PC-3 (cell line): ENCODE measurements around the gene THRA. TPM values are rescaled to one million over a fixed set of nuclear protein-coding genes. Genes with fewer than 3 reads are reported as not detected.
A peak's percentile ranks its signal among the peaks of the same experiment; 100 is the strongest.

Experiments
- ATAC-seq: fragments of 200-7000 bp; cut with Tn5 transposase; 2 replicates; pipeline ENCODE4 v1.9.1; 2020; ENCODE audit warnings: mild to moderate bottlenecking, moderate library complexity
- BruUV-seq: library from RNA; stranded (reverse); fragments of 400-500 nt; replicated peaks from 2 replicates; lab custom pipeline; 2021; lab: Mats Ljungman, UMichigan
- CTCF ChIA-PET: fragments of 300-600 bp; sonication (Branson Sonifier 250); formaldehyde crosslinking; loops from one replicate; lab custom pipeline; 2022; ENCODE audit warnings: antibody characterized with exemption; lab: Charles Lee
- POLR2A ChIA-PET: fragments of 300-600 bp; sonication (Branson Sonifier 250); formaldehyde crosslinking; loops from one replicate; lab custom pipeline; 2022; ENCODE audit warnings: antibody characterized with exemption; ENCODE audit not compliant: unreplicated experiment; lab: Charles Lee
- DNase-seq: peaks from one replicate; pipeline ENCODE4 v3.0.0-alpha.2; 2015
- H2AFZ ChIP-seq: fragments of 300-600 bp; sonication (generic); 2 replicates; pipeline ENCODE4 v1.6.0; 2016; ENCODE audit warnings: antibody characterized with exemption, low read length
- H3F3A ChIP-seq: fragments of 300-600 bp; sonication (generic); one replicate; pipeline ENCODE4 v1.6.0; 2017; ENCODE audit warnings: antibody characterized with exemption, low read length, control low read depth, mild to moderate bottlenecking; ENCODE audit not compliant: unreplicated experiment
- H3K27ac ChIP-seq: fragments of 300-600 bp; sonication (generic); 2 replicates; pipeline ENCODE4 v1.5.1; 2016; ENCODE audit warnings: mild to moderate bottlenecking, low read length
- H3K27me3 ChIP-seq: fragments of 300-600 bp; sonication (generic); 2 replicates; pipeline ENCODE4 v1.6.1; 2016; ENCODE audit warnings: low read length, mixed read lengths
- H3K36me3 ChIP-seq: fragments of 300-600 bp; sonication (generic); 2 replicates; pipeline ENCODE4 v1.6.1; 2016; ENCODE audit warnings: low read depth, mixed run types, low read length, mixed read lengths
- H3K4me1 ChIP-seq: fragments of 300-600 bp; sonication (generic); 2 replicates; pipeline ENCODE4 v1.5.1; 2016; ENCODE audit warnings: low read length; ENCODE audit not compliant: insufficient read depth
- H3K4me2 ChIP-seq: fragments of 300-600 bp; sonication (generic); 2 replicates; pipeline ENCODE4 v1.6.0; 2016; ENCODE audit warnings: low read length
- H3K4me3 ChIP-seq: fragments of 300-600 bp; sonication (generic); 2 replicates; pipeline ENCODE4 v1.5.1; 2016; ENCODE audit warnings: mild to moderate bottlenecking, low read length, mixed read lengths
- H3K79me2 ChIP-seq: fragments of 300-600 bp; sonication (generic); 2 replicates; pipeline ENCODE4 v1.6.1; 2017; ENCODE audit warnings: low read length, mixed read lengths
- H3K9ac ChIP-seq: fragments of 300-600 bp; sonication (generic); 2 replicates; pipeline ENCODE4 v1.6.0; 2016; ENCODE audit warnings: mild to moderate bottlenecking, low read length
- H3K9me2 ChIP-seq: fragments of 300-600 bp; sonication (generic); replicated peaks from 2 replicates; pipeline ENCODE4 v1.6.1; 2016; ENCODE audit warnings: mixed run types, low read length, mixed read lengths
- H3K9me3 ChIP-seq: fragments of 300-600 bp; sonication (generic); 2 replicates; pipeline ENCODE4 v1.6.1; 2016; ENCODE audit warnings: low read length, mixed read lengths
- H4K20me1 ChIP-seq: fragments of 300-600 bp; sonication (generic); 2 replicates; pipeline ENCODE4 v1.6.1; 2016; ENCODE audit warnings: low read length, mixed read lengths
- CTCF ChIP-seq: fragments of 300-600 bp; sonication (generic); conservative IDR thresholded peaks from 2 replicates; pipeline ENCODE4 v1.5.1; 2017; ENCODE audit warnings: antibody characterized with exemption, low read depth, mild to moderate bottlenecking, low read length
- EZH2 ChIP-seq: fragments of 300-600 bp; sonication (generic); IDR thresholded peaks from one replicate; pipeline ENCODE4 v1.6.1; 2017; ENCODE audit warnings: antibody characterized with exemption, mild to moderate bottlenecking, low read length; ENCODE audit not compliant: unreplicated experiment
- EZH2phosphoT487 ChIP-seq: fragments of 300-600 bp; sonication (generic); IDR thresholded peaks from 2 replicates; pipeline ENCODE4 v1.6.1; 2018; ENCODE audit warnings: mild to moderate bottlenecking, antibody characterized with exemption, low read length, borderline replicate concordance
- intact Hi-C: fragments of 100-400 bp; cut with micrococcal nuclease; formaldehyde crosslinking; loops from 2 replicates; pipeline ENCODE4 v1.9.0; 2023
- total RNA-seq: library from RNA; depleted of rRNA; stranded (reverse); fragments of >200 nt; gene quantifications from 2 replicates; pipeline ENCODE4 v1.2.3, GENCODE V29; 2014

Gene THRA
- total RNA-seq, 1 experiment from 2014 or later, result 6.6 TPM

GRCh38 chr17:40121181-40122135 lies 58.7 kb downstream of the THRA start, which contains the start of gene MSL1:
Gene MSL1 (plus strand): TSS chr17:40121971. CDS start chr17:40122613, 642 bp downstream.
- Histone ChIP-seq H3K4me3 (peak within 1 kb of the TSS; percentile 99), H2AFZ (peak within 1 kb of the TSS; percentile 85), H3K9me2 (no peaks in the 10 kb centered on the region), H3K27me3 (no peaks in the 10 kb centered on the region), H4K20me1 (0 out of 2 replicates have a peak, but pooled peaks cover 7% of the 10 kb centered on the region), H3K9me3 (no peaks in the 10 kb centered on the region), H3K4me2 (peak within 1 kb of the TSS; percentile 98), H3F3A (no peaks in the 10 kb centered on the region), H3K79me2 (peaks cover 56% of the 10 kb centered on the region), H3K36me3 (peaks cover 4% of the 10 kb centered on the region; the same call in 1 of the 2 replicates), H3K4me1 (peaks cover 4% of the 10 kb centered on the region), H3K9ac (peak within 1 kb of the TSS; percentile 93), H3K27ac (peak within 1 kb of the TSS; percentile 57)
- no TSS peak for BruUV-seq
- ChIA-PET CTCF (interaction anchor here (1.0 kb wide), 1 partner anchor 8 kb away, joined by 4 read pairs; no protein-coding TSS in a partner anchor), POLR2A (interaction anchor here (0.8 to 1.5 kb wide), 2 partner anchors 8 to 19 kb away, joined by 8 to 16 read pairs; no protein-coding TSS in a partner anchor)
- TF ChIP-seq EZH2 (no peak), CTCF (no peak), EZH2phosphoT487 (no peak)
- intact Hi-C loops, result no loop called here
- DNase-seq, result peak; percentile 61
- peak; percentile 61 for ATAC-seq

- intact Hi-C loops, result no loop called here
- Histone ChIP-seq H3K27me3 (no peaks in the 10 kb centered on the region), H3K27ac (peak overlapping the region; percentile 57), H3K9me2 (no peaks in the 10 kb centered on the region), H3K79me2 (peaks cover 63% of the 10 kb centered on the region), H3K4me1 (peaks cover 4% of the 10 kb centered on the region), H3K36me3 (peaks cover 11% of the 10 kb centered on the region; the same call in 1 of the 2 replicates), H3K4me2 (peak overlapping the region; percentile 98), H2AFZ (0 out of 2 replicates have a peak overlapping the region, but pooled peaks have one; percentile 85), H3F3A (no peaks in the 10 kb centered on the region), H3K4me3 (peak overlapping the region; percentile 99), H3K9ac (peak overlapping the region; percentile 93), H4K20me1 (0 out of 2 replicates have a peak, but pooled peaks cover 7% of the 10 kb centered on the region), H3K9me3 (no peaks in the 10 kb centered on the region)
- ATAC-seq (peak; percentile 43), DNase-seq (peak; percentile 33)
- POLR2A ChIA-PET, result interaction anchor here (0.6 to 1.5 kb wide), 4 partner anchors 9 to 464 kb away, joined by 3 to 16 read pairs (median 8); no protein-coding TSS in a partner anchor
- BruUV-seq, result no TSS peak
- no peak for TF ChIP-seq EZH2
- TF ChIP-seq CTCF, result no peak
- TF ChIP-seq EZH2phosphoT487, result no peak
- CTCF ChIA-PET, result interaction anchor here (0.6 to 2.1 kb wide), 3 partner anchors 9 to 74 kb away, joined by 3 to 18 read pairs (median 4); no protein-coding TSS in a partner anchor
Measured at GRCh38 chr17:40122136-40122998, 59.6 kb downstream of the THRA start.
